Mesenchymal stem cell (in vitro differentiated cells and primary cell): ENCODE results near the gene TOMM20.
"Not testable (repeated sequence)": the region's sequence is repeated elsewhere in the genome, so short reads cannot be mapped to it uniquely, and the experiment has no call there.

Source experiments
- DNase-seq: peaks from one replicate; pipeline ENCODE4 v3.0.0-alpha.2; 2013
- H2AFZ ChIP-seq: one replicate; pipeline ENCODE4 v1.6.1; 2013; ENCODE audit warnings: low read depth, mild to moderate bottlenecking, control low read depth, inconsistent platforms, low read length, moderate library complexity
- H2AK5ac ChIP-seq: 2 replicates; pipeline ENCODE4 v1.6.1; 2013; ENCODE audit warnings: low read length, moderate library complexity, mild to moderate bottlenecking, inconsistent platforms; ENCODE audit not compliant: severe bottlenecking
- H2BK120ac ChIP-seq: one replicate; pipeline ENCODE4 v1.6.1; 2013; ENCODE audit warnings: low read depth, mild to moderate bottlenecking, inconsistent platforms, low read length, moderate library complexity
- H2BK12ac ChIP-seq, 2 experiments: one replicate each; pipeline ENCODE4 v1.6.1; 2013; ENCODE audit warnings: inconsistent platforms in 2 of 2, low read length in 2 of 2, mild to moderate bottlenecking in 2 of 2, moderate library complexity in 2 of 2, control low read depth in 1 of 2
- H2BK15ac ChIP-seq: one replicate; pipeline ENCODE4 v1.6.1; 2013; ENCODE audit warnings: mild to moderate bottlenecking, low read depth, inconsistent platforms; ENCODE audit not compliant: poor library complexity, severe bottlenecking
- H2BK5ac ChIP-seq: 2 replicates; pipeline ENCODE4 v1.6.1; 2013; ENCODE audit warnings: low read depth, mild to moderate bottlenecking, low read length, control low read depth, inconsistent platforms; ENCODE audit not compliant: poor library complexity, severe bottlenecking
- H3K14ac ChIP-seq, 2 experiments: one replicate each; pipeline ENCODE4 v1.6.1; 2013; ENCODE audit warnings: inconsistent platforms in 2 of 2, low read length in 2 of 2, control low read depth in 1 of 2, mild to moderate bottlenecking in 1 of 2, moderate library complexity in 1 of 2
- H3K18ac ChIP-seq, 2 experiments: one replicate each; pipeline ENCODE4 v1.6.1; 2013; ENCODE audit warnings: inconsistent platforms in 2 of 2, low read length in 2 of 2, control low read depth in 1 of 2, low read depth in 1 of 2, mild to moderate bottlenecking in 1 of 2
- H3K23ac ChIP-seq, 2 experiments: one replicate each; pipeline ENCODE4 v1.6.1; 2013; ENCODE audit warnings: inconsistent platforms in 2 of 2, low read length in 2 of 2, mild to moderate bottlenecking in 2 of 2, moderate library complexity in 2 of 2, control low read depth in 1 of 2
- H3K27ac ChIP-seq: 2 replicates; pipeline ENCODE4 v1.5.1; 2013; ENCODE audit warnings: mild to moderate bottlenecking, moderate library complexity, low read length, control low read depth, inconsistent platforms; ENCODE audit not compliant: poor library complexity, severe bottlenecking
- H3K27me3 ChIP-seq, 2 experiments: 2 replicates each; pipeline versions ENCODE4 v1.6.1 to v1.7.0; 2013; ENCODE audit warnings: low read length in 2 of 2, mild to moderate bottlenecking in 2 of 2, moderate library complexity in 2 of 2, control low read depth in 1 of 2, inconsistent platforms in 1 of 2; ENCODE audit not compliant: control insufficient read depth in 1 of 2, insufficient read depth in 1 of 2
- H3K36me3 ChIP-seq, 2 experiments: 2 replicates each; pipeline versions ENCODE4 v1.6.1 to v1.7.0; 2013; ENCODE audit warnings: low read length in 2 of 2, control low read depth in 1 of 2, inconsistent platforms in 1 of 2, low read depth in 1 of 2, mild to moderate bottlenecking in 1 of 2; ENCODE audit not compliant: insufficient read depth in 2 of 2, control insufficient read depth in 1 of 2
- H3K4ac ChIP-seq, 2 experiments: one replicate each; pipeline ENCODE4 v1.6.1; 2013; ENCODE audit warnings: inconsistent platforms in 2 of 2, low read length in 2 of 2, mild to moderate bottlenecking in 2 of 2, moderate library complexity in 2 of 2, control low read depth in 1 of 2, low read depth in 1 of 2
- H3K4me1 ChIP-seq: 2 replicates; pipeline ENCODE4 v1.6.1; 2013; ENCODE audit warnings: low read depth, low read length, control low read depth; ENCODE audit not compliant: control insufficient read depth, insufficient read depth
- H3K4me2 ChIP-seq: 2 replicates; pipeline ENCODE4 v1.6.1; 2013; ENCODE audit warnings: low read length, mild to moderate bottlenecking, inconsistent platforms; ENCODE audit not compliant: poor library complexity, severe bottlenecking
- H3K4me3 ChIP-seq, 2 experiments: 2 replicates each; pipeline versions ENCODE4 v1.5.1 to v1.7.0; 2013; ENCODE audit warnings: low read length in 2 of 2, mild to moderate bottlenecking in 2 of 2, control low read depth in 1 of 2, low read depth in 1 of 2; ENCODE audit not compliant: insufficient read depth in 1 of 2
- H3K79me1 ChIP-seq: replicated peaks from 2 replicates; pipeline ENCODE4 v1.6.1; 2013; ENCODE audit warnings: mild to moderate bottlenecking, control low read depth, low read length, inconsistent platforms; ENCODE audit not compliant: poor library complexity, severe bottlenecking
- H3K9ac ChIP-seq: 2 replicates; pipeline ENCODE4 v1.7.0; 2013; ENCODE audit warnings: mild to moderate bottlenecking, low read length, moderate library complexity
- H3K9me3 ChIP-seq: 2 replicates; pipeline ENCODE4 v1.7.0; 2013; ENCODE audit warnings: mild to moderate bottlenecking, low read length; ENCODE audit not compliant: control insufficient read depth
- H4K8ac ChIP-seq: one replicate; pipeline ENCODE4 v1.6.1; 2013; ENCODE audit warnings: inconsistent platforms, mild to moderate bottlenecking, low read length, moderate library complexity
- H4K91ac ChIP-seq: one replicate; pipeline ENCODE4 v1.6.1; 2013; ENCODE audit warnings: mild to moderate bottlenecking, low read length, inconsistent platforms
- WGBS: methylation state at CpG from one replicate; pipeline ENCODE4 v1.1.7; 2013; ENCODE audit warnings: mixed read lengths; 5-methylcytosine and 5-hydroxymethylcytosine counted together

The TOMM20 gene

DNA sequence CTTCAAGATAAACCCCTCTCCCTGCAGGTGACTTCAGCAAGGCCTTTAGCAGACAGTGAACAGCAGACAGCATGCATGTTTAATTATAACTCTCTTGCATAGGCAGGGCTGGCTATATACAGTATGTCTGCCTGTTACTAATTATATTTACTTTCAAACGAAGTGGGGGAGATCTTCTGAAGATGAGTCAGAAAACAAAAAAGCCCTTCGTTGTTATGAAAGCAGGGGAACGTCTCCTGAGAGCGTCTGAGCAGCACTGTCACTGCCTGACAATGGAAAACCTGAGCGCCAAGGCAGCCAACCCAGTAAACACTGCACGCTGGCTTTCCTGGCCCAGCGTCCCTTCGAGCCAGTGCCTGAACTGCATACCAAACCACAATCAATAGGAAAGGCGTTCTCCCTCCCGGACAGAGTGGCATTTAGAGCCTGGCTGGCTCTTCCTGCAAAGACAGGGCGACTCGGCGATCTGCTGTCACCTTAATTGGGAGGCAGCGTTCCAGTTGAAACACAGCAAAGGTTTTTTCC is 54.1 kb downstream of the TOMM20 start:
- Histone ChIP-seq H2AK5ac (peak overlapping the region; percentile 9), H3K9ac (peak overlapping the region; percentile 88)
- 30% methylated on average over 14 of the region's 14 CpGs for WGBS

DNA sequence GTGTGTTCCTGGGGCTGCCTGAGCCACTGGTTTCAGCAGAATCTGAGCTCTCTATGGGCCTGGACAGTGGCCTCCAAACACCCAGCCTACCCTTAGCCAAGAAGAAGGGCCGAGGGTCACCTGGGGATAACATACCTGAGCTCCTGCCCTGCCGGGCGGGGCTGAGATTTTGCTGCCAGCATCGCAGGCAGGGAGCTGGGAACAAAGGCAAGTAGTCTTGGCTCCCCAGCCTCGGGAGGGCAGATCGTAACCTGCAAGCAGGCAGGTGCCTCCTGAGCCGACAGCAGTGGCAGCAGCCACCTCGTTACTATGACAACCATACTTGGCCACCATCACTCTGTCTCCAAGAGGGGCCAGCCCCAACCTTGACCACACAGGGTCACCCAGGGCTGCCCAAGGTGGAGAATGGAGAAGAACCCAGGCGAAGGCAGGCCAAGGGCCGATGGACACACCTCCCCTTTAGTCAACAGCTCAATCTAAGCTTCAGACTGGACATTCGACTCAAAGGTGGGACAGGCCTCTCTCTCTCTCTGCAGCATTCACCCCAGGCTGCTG is 54.6 kb downstream of the TOMM20 start:
- H3K9ac ChIP-seq, result peak overlapping the region; percentile 88
- no peak for DNase-seq
- H2BK12ac ChIP-seq, result peak overlapping the region; percentile 83 to 95
- H4K8ac ChIP-seq, result peak overlapping the region; percentile 9
- no peaks in the 10 kb centered on the region for H3K27me3 ChIP-seq
- H3K18ac ChIP-seq, result peak overlapping the region; percentile 79 to 91
- H3K9me3 ChIP-seq, result no peaks in the 10 kb centered on the region
- no peaks in the 10 kb centered on the region for H3K36me3 ChIP-seq
- H3K14ac ChIP-seq, result peak overlapping the region in 1 of 2 experiments; percentile 86
- peak overlapping the region; percentile 39 for H2BK15ac ChIP-seq
- H3K27ac ChIP-seq, result no peak overlapping the region
- H2AFZ ChIP-seq, result no peak overlapping the region
- no peak overlapping the region for H3K23ac ChIP-seq
- H2AK5ac ChIP-seq, result peak overlapping the region; percentile 38
- peaks cover 33% of the 10 kb centered on the region for H3K4me1 ChIP-seq
- peak overlapping the region in 1 of 2 experiments; percentile 2 for H3K4me3 ChIP-seq
- peak overlapping the region; percentile 44 for H2BK120ac ChIP-seq
- H2BK5ac ChIP-seq, result no peak overlapping the region
- WGBS, result 92% methylated on average over 11 of the region's 11 CpGs
- H3K4me2 ChIP-seq, result no peak overlapping the region
- peak overlapping the region; percentile 79 for H4K91ac ChIP-seq
- no peaks in the 10 kb centered on the region for H3K79me1 ChIP-seq
- H3K4ac ChIP-seq, result peak overlapping the region; percentile 75 to 88

More for the DNA sequence above, 54.1 kb downstream of the TOMM20 start:
- peak overlapping the region; percentile 85 to 88 for H3K4ac ChIP-seq
- peak overlapping the region; percentile 88 to 91 for H3K18ac ChIP-seq
- peak overlapping the region; percentile 83 to 95 for H2BK12ac ChIP-seq
- H4K8ac ChIP-seq, result peak overlapping the region; percentile 95
- H3K23ac ChIP-seq, result no peak overlapping the region
- peak overlapping the region; percentile 81 for H4K91ac ChIP-seq
- H2AFZ ChIP-seq, result no peak overlapping the region
- peaks cover 37% of the 10 kb centered on the region for H3K4me1 ChIP-seq
- peak overlapping the region; percentile 1 for H3K4me2 ChIP-seq
- H3K27ac ChIP-seq, result peak overlapping the region; percentile 61
- H2BK120ac ChIP-seq, result peak overlapping the region; percentile 82
- peak overlapping the region; percentile 85 for H2BK15ac ChIP-seq
- peak overlapping the region in 1 of 2 experiments; percentile 26 for H3K4me3 ChIP-seq
- no peaks in the 10 kb centered on the region for H3K79me1 ChIP-seq
- H3K36me3 ChIP-seq, result no peaks in the 10 kb centered on the region
- no peak overlapping the region for H2BK5ac ChIP-seq
- peak; percentile 97 for DNase-seq
- H3K9me3 ChIP-seq, result no peaks in the 10 kb centered on the region
- no peaks in the 10 kb centered on the region for H3K27me3 ChIP-seq
- no peak overlapping the region for H3K14ac ChIP-seq

DNA sequence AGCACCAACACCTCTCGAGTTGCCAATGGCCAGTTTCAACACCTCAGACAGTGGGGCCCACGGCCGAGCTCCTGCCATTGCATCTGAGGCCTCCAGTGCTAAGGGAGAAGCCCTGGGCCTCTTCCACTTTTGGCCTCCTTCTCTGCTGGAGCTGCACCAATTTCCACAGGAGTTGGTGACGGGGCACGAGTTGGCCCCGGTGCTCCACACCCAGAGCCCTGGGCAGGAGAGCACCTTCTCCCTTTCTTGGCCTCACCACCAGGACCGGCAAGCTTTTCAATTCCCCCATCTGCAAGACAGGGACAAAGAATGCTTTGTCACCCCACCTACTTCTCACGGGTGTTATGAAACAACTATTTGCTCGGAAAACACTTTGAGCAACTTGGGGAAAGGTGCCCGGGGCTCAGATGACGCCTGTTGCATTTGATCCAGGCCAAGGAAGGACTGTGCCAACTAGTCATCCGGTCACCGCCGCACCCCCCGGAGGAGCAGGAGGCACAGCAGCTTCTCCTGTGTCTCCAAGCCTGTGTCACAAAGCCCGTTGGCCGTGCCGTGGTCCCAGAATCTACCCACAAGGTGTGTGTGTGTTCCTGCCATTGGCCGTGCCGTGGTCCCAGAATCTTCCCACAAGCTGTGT is 55.2 kb downstream of the TOMM20 start:
- 97% methylated on average over 20 of the region's 20 CpGs for WGBS

DNA sequence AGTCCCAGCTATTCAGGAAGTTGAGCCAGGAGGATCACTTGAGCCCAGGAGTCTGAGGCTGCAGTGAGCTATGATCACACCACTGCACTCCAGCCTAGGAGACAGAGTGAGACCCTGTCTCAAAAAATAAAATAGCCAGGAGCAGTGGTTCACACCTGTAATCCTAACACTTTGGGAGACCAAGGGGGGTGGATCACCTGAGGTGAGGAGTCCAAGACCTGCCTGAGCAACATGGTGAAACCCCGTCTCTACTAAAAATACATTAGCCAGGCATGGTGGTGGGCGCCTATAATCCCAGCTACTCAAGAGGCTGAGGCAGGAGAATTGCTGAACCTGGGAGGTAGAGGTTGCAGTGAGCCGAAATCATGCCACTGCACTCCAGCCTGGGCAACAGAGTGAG is 56.1 kb downstream of the TOMM20 start:
- H3K14ac ChIP-seq, H4K8ac ChIP-seq, H2BK5ac ChIP-seq, H4K91ac ChIP-seq, H3K4me3 ChIP-seq, H2BK12ac ChIP-seq, H2AK5ac ChIP-seq, H3K36me3 ChIP-seq, H2BK120ac ChIP-seq, H3K4ac ChIP-seq, H3K27ac ChIP-seq, H3K18ac ChIP-seq, H3K9ac ChIP-seq, H3K79me1 ChIP-seq, H2BK15ac ChIP-seq, DNase-seq, H3K9me3 ChIP-seq, H2AFZ ChIP-seq, H3K27me3 ChIP-seq, H3K23ac ChIP-seq, H3K4me2 ChIP-seq: not testable (repeated sequence)
- WGBS, result 100% methylated on average over 1 of the region's 3 CpGs
- peaks cover 40% of the 10 kb centered on the region for H3K4me1 ChIP-seq

More for the DNA sequence above, 55.2 kb downstream of the TOMM20 start:
- Histone ChIP-seq H3K18ac (peak overlapping the region; percentile 79 to 91), H4K8ac (peak overlapping the region; percentile 56), H3K4me3 (no peak overlapping the region), H3K36me3 (no peaks in the 10 kb centered on the region), H2BK120ac (no peak overlapping the region), H2BK12ac (peak overlapping the region; percentile 83 to 95), H3K23ac (no peak overlapping the region), H3K14ac (peak overlapping the region in 1 of 2 experiments; percentile 44), H3K79me1 (no peaks in the 10 kb centered on the region), H2AFZ (no peak overlapping the region), H4K91ac (peak overlapping the region; percentile 79), H2AK5ac (peak overlapping the region; percentile 27), H2BK15ac (peak overlapping the region; percentile 65), H3K4me2 (no peak overlapping the region), H3K27me3 (no peaks in the 10 kb centered on the region), H3K27ac (no peak overlapping the region), H3K9me3 (no peaks in the 10 kb centered on the region), H3K4ac (peak overlapping the region; percentile 68 to 75), H3K4me1 (peaks cover 34% of the 10 kb centered on the region), H2BK5ac (no peak overlapping the region), H3K9ac (peak overlapping the region; percentile 88)
- no peak for DNase-seq
